ENCODE results near the gene SHISA7. TPM values are rescaled to one million over a fixed set of nuclear protein-coding genes. Genes with fewer than 3 reads are reported as not detected.

SHISA7 gene
- not detected in 5 replicates for total RNA-seq (2022; extraction: Qiagen RNA extraction; ENCODE audit: low read depth)

GRCh38 chr19:55443045-55443823 is at the start of gene SHISA7:
SHISA7 (minus strand) TSS chr19:55443300; CDS start chr19:55442863, 437 bp downstream.

GRCh38 chr19:55487924-55488687 is 45.0 kb upstream of the SHISA7 start, which contains the start of gene SSC5D:
SSC5D (plus strand) TSS chr19:55488436; CDS start chr19:55488590, 154 bp downstream.

DNA sequence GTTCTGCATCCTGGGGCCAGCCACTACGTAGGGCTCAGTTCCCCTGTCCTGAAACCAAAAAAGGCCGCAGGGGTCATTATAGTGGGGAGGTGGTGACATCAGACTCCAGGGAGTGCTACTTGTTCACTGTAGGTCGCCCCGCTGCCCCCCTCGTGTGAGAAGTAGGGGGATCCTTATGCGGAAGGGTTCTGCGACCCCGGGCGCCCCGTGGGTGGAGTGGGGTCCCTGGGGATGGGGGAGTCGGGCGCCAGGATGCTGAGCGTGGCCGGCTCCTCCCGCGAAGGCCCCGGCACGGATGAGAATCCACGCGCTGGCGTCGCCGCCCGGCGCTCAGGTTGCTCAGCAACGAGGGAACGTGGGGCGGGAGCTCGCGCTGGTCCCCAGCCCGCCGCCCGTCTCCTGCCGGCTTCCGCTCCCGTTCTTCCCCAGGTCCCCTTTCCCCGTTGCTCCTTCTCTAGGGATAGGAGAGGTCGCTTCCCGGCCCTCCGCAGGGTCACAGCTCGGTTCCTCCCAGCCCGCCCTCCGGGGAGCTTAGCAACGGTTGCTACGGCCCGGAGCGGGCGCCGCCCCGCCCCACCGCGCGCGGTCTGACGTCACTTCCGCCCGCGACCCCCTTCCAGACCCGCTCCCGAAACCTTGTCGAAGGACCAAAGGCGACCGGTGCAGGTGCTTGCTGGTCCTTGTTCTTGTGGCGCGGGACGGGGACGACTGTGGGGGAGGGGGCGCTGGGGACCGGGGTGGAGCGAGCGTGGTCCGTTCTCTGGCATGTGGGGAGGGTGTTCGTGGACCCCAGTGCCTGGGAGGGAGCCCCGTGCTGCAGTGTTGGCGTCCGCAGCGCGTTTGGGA is 41.7 kb upstream of the SHISA7 start, which contains the start of gene NAT14:
NAT14 (plus strand) TSS at position 596 of the 846 bp plus-strand sequence. CDS start 521 bp downstream, outside the sequence.

GRCh38 chr19:55476100-55476775 is 33.1 kb upstream of the SHISA7 start, which contains the start of gene ZNF628:
ZNF628 (plus strand) TSS chr19:55476617; CDS start chr19:55479911, 3,294 bp downstream.

DNA sequence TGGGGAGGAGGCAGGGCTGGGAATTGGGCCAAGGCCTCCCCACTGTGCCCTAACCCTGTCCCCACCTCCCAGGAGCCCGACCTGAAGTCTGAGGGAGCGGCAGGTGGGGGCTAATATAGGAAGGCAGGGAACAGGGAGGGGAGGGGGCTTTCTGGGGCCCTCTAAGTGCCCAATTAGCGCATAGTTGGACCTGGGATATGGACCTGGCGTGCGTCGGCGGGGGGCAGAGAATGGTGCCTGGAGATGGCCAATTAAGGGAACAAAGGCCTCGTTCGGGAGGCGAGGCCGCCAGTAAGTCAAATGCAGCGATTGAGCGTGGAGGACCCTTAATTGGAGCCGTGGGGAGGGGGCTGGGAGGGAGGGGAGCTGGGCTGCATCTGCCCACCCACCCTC is 21.6 kb upstream of the SHISA7 start, which contains the start of gene C19orf85:
C19orf85 (minus strand) TSS at position 90 of the 393 bp plus-strand sequence. CDS start 197 bp downstream, outside the sequence.

DNA sequence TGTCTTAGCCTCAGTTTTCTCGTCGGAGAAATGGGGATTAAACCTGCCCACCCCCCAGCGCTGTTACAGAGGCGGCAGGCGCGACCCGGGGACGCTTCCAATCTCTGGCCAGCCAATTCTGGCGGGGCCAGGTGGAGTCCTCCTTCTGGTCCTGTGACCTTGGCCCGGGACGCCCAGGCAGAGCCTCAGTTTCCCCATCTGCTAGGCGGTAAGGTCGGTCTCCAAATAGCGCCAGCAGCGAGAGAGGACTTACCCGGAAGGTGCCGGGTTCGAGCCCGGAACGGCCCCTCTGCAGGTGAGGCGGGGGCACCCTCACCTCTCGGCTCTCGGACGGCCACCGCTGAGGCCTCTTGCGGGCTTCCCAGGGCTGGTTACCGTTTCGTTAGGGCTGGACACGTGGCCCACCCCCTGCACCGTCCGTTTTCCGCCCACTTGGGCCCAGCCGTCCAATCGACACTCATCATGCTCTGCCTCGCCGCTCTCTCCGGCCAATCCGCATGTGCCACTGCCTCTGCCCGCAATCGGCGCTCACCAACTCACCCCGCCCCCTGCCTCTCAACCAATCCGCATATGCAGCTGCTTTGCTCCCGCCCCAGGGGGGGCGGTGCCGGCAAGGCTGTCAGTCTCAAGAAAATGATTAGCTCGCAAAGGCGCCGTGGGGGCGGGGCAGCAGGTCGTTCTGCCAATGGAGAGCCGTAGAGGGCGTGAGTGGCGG is 18.3 kb upstream of the SHISA7 start, which contains the start of gene ISOC2:
ISOC2 (minus strand) TSS at position 384 of the 715 bp plus-strand sequence. CDS start 5,156 bp downstream, outside the sequence.

GRCh38 chr19:55407550-55407799 is 35.6 kb downstream of the SHISA7 start, which contains the start of gene UBE2S:
UBE2S (minus strand) TSS chr19:55407788; CDS start chr19:55407589, 199 bp downstream.

DNA sequence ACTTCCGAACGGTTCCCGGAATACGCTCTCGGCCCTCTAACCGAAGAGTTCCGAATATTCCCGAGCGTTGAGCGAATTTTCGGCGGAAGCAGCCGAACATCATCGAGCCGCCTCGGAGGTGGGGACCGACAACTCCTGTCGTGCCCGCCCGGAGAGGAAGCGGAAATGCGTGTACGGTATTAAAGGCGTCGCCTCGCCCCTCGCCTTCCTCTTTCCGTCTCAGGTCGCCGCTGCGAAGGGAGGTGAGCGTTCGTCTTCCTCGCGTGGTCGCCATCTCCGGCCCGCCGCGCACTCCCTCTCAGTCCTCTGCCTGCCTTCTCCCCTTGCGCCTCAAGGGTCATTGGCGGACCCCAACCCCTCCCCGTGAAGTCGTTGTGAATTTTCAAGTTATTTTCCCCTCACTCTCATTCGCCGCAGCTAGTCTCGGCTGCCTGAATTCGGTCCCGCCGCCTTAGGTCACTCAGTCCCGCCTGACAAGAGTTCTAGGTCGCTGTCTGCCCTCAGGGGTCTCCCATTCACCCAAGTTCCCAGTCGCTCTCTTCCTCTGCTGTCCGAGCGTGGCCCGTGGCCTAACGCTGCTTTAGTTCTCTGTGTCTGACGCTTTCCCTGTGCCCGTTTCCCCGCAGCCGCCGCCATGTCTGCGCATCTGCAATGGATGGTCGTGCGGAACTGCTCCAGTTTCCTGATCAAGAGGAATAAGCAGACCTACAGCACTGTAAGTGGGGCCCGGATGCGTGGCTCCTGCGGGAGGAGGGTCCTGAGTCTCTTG is 57.2 kb downstream of the SHISA7 start, which contains the start of gene RPL28:
RPL28 (plus strand) TSS at position 209 of the 769 bp plus-strand sequence; CDS start at position 635, 426 bp downstream.

GRCh38 chr19:55384131-55384919 is 58.8 kb downstream of the SHISA7 start, which contains the start of gene TMEM238:
TMEM238 (minus strand) TSS chr19:55384292; CDS start chr19:55384259, 33 bp downstream.

Other genes with a start within 250 kb of the SHISA7 start
- gene PTPRH, start 233.8 kb downstream of the SHISA7 start, total RNA-seq (2022; extraction: Qiagen RNA extraction; ENCODE audit: low read depth): 2.7 to 5.3 TPM (median 5.1 TPM) in 5 replicates
- gene TMEM86B, start 214.5 kb downstream of the SHISA7 start, total RNA-seq (2022; extraction: Qiagen RNA extraction; ENCODE audit: low read depth): 3.1 to 5.3 TPM (median 4.1 TPM) in 5 replicates
- gene PPP6R1, start 184.3 kb downstream of the SHISA7 start, total RNA-seq (2022; extraction: Qiagen RNA extraction; ENCODE audit: low read depth): 84.5 to 118 TPM (median 109 TPM) in 5 replicates
- 120 to 145 TPM (median 138 TPM) in 5 replicates for gene HSPBP1, start 163.2 kb downstream of the SHISA7 start, total RNA-seq (2022; extraction: Qiagen RNA extraction; ENCODE audit: low read depth)
- gene BRSK1, start 159.3 kb downstream of the SHISA7 start, total RNA-seq (2022; extraction: Qiagen RNA extraction; ENCODE audit: low read depth): 2.5 to 4.3 TPM (median 4.1 TPM) in 5 replicates
- gene TMEM150B, start 118.0 kb downstream of the SHISA7 start, total RNA-seq (2022; extraction: Qiagen RNA extraction; ENCODE audit: low read depth): not detected in 5 replicates
- gene KMT5C, start 103.4 kb downstream of the SHISA7 start, total RNA-seq (2022; extraction: Qiagen RNA extraction; ENCODE audit: low read depth): 3.7 to 7.5 TPM (median 5.9 TPM) in 5 replicates
- 0.57 to 1.2 TPM (median 0.81 TPM) in 5 replicates for gene COX6B2, start 88.6 kb downstream of the SHISA7 start, total RNA-seq (2022; extraction: Qiagen RNA extraction; ENCODE audit: low read depth)
- 0.08 to 0.33 TPM (median 0.13 TPM) in 5 replicates for gene GARIN5B, start 80.0 kb downstream of the SHISA7 start, total RNA-seq (2022; extraction: Qiagen RNA extraction; ENCODE audit: low read depth)
- 14.5 to 19.3 TPM (median 18.6 TPM) in 5 replicates for gene IL11, start 72.8 kb downstream of the SHISA7 start, total RNA-seq (2022; extraction: Qiagen RNA extraction; ENCODE audit: low read depth)
- gene TMEM190, start 66.5 kb downstream of the SHISA7 start, total RNA-seq (2022; extraction: Qiagen RNA extraction; ENCODE audit: low read depth): 0.94 to 2.2 TPM (median 1.7 TPM) in 5 replicates
- 2.8 to 9.2 TPM (median 7.0 TPM) in 5 replicates for gene TMEM238, start 59.0 kb downstream of the SHISA7 start, total RNA-seq (2022; extraction: Qiagen RNA extraction; ENCODE audit: low read depth)
- gene RPL28, start 57.4 kb downstream of the SHISA7 start, total RNA-seq (2022; extraction: Qiagen RNA extraction; ENCODE audit: low read depth): 2,491 to 3,078 TPM (median 2,623 TPM) in 5 replicates
- gene UBE2S, start 35.5 kb downstream of the SHISA7 start, total RNA-seq (2022; extraction: Qiagen RNA extraction; ENCODE audit: low read depth): 343 to 483 TPM (median 443 TPM) in 5 replicates
- 51.3 to 61.4 TPM (median 58.4 TPM) in 5 replicates for gene ISOC2, start 18.3 kb upstream of the SHISA7 start, total RNA-seq (2022; extraction: Qiagen RNA extraction; ENCODE audit: low read depth)
- not detected in 5 replicates for gene C19orf85, start 21.5 kb upstream of the SHISA7 start, total RNA-seq (2022; extraction: Qiagen RNA extraction; ENCODE audit: low read depth)
- gene ZNF628, start 33.3 kb upstream of the SHISA7 start, total RNA-seq (2022; extraction: Qiagen RNA extraction; ENCODE audit: low read depth): 4.5 to 7.2 TPM (median 6.7 TPM) in 5 replicates
- 34.8 to 57.0 TPM (median 55.0 TPM) in 5 replicates for gene NAT14, start 41.9 kb upstream of the SHISA7 start, total RNA-seq (2022; extraction: Qiagen RNA extraction; ENCODE audit: low read depth)
- 0.35 to 0.82 TPM (median 0.57 TPM) in 5 replicates for gene SSC5D, start 45.1 kb upstream of the SHISA7 start, total RNA-seq (2022; extraction: Qiagen RNA extraction; ENCODE audit: low read depth)
- gene SBK2, start 93.8 kb upstream of the SHISA7 start, total RNA-seq (2022; extraction: Qiagen RNA extraction; ENCODE audit: low read depth): 1.3 to 2.3 TPM (median 1.8 TPM) in 5 replicates
- gene SBK3, start 102.2 kb upstream of the SHISA7 start, total RNA-seq (2022; extraction: Qiagen RNA extraction; ENCODE audit: low read depth): 1.3 to 1.9 TPM (median 1.6 TPM) in 5 replicates
- 20.1 to 37.6 TPM (median 28.4 TPM) in 5 replicates for gene ZNF579, start 137.5 kb upstream of the SHISA7 start, total RNA-seq (2022; extraction: Qiagen RNA extraction; ENCODE audit: low read depth)
- 20.5 to 24.3 TPM (median 23.6 TPM) in 5 replicates for gene FIZ1, start 156.2 kb upstream of the SHISA7 start, total RNA-seq (2022; extraction: Qiagen RNA extraction; ENCODE audit: low read depth)
- gene ZNF524, start 157.0 kb upstream of the SHISA7 start, total RNA-seq (2022; extraction: Qiagen RNA extraction; ENCODE audit: low read depth): 12.5 to 17.5 TPM (median 16.0 TPM) in 5 replicates
- gene ZNF865, start 162.3 kb upstream of the SHISA7 start, total RNA-seq (2022; extraction: Qiagen RNA extraction; ENCODE audit: low read depth): 7.6 to 13.0 TPM (median 12.1 TPM) in 5 replicates
- 4.8 to 6.1 TPM (median 5.3 TPM) in 5 replicates for gene ZNF784, start 181.3 kb upstream of the SHISA7 start, total RNA-seq (2022; extraction: Qiagen RNA extraction; ENCODE audit: low read depth)
- 31.0 to 51.4 TPM (median 48.6 TPM) in 5 replicates for gene ZNF580, start 197.7 kb upstream of the SHISA7 start, total RNA-seq (2022; extraction: Qiagen RNA extraction; ENCODE audit: low read depth)
- gene ZNF581, start 200.3 kb upstream of the SHISA7 start, total RNA-seq (2022; extraction: Qiagen RNA extraction; ENCODE audit: low read depth): 39.2 to 55.8 TPM (median 47.7 TPM) in 5 replicates
- 13.7 to 19.1 TPM (median 18.0 TPM) in 5 replicates for gene CCDC106, start 204.9 kb upstream of the SHISA7 start, total RNA-seq (2022; extraction: Qiagen RNA extraction; ENCODE audit: low read depth)
- 260 to 300 TPM (median 285 TPM) in 5 replicates for gene U2AF2, start 211.7 kb upstream of the SHISA7 start, total RNA-seq (2022; extraction: Qiagen RNA extraction; ENCODE audit: low read depth)
- 130 to 211 TPM (median 195 TPM) in 5 replicates for gene EPN1, start 231.9 kb upstream of the SHISA7 start, total RNA-seq (2022; extraction: Qiagen RNA extraction; ENCODE audit: low read depth)

Measured in A549 treated with GW870086 at 1 μM for 4 hours (cell line).